Mucosa of rectum (tissue), 2 donors: ENCODE data around the gene OR8S1.
"Not testable (repeated sequence)": the region's sequence is repeated elsewhere in the genome, so short reads cannot be mapped to it uniquely, and the experiment has no call there.

Experiments used
- H3K27ac ChIP-seq, 2 donors: one replicate each; pipeline ENCODE4 v1.7.0; 2013; ENCODE audit warnings: inconsistent platforms in 2 of 2, low read depth in 2 of 2, low read length in 2 of 2
- H3K27me3 ChIP-seq, 2 donors: one replicate each; pipeline ENCODE4 v1.7.0; 2013; ENCODE audit warnings: low read length in 2 of 2; ENCODE audit not compliant: control insufficient read depth in 2 of 2, insufficient read depth in 2 of 2
- H3K36me3 ChIP-seq, 2 donors: one replicate each; pipeline ENCODE4 v1.7.0; 2013; ENCODE audit warnings: low read length in 2 of 2; ENCODE audit not compliant: control insufficient read depth in 2 of 2, insufficient read depth in 2 of 2
- H3K4me1 ChIP-seq, 2 donors: one replicate each; pipeline ENCODE4 v1.7.0; 2013; ENCODE audit warnings: low read length in 2 of 2, mild to moderate bottlenecking in 1 of 2; ENCODE audit not compliant: control insufficient read depth in 2 of 2, insufficient read depth in 2 of 2
- H3K4me3 ChIP-seq, 2 donors: one replicate each; pipeline ENCODE4 v1.7.0; 2013; ENCODE audit warnings: low read length in 2 of 2
- H3K9ac ChIP-seq, 2 donors: one replicate each; pipeline ENCODE4 v1.7.0; 2013; ENCODE audit warnings: low read length in 2 of 2, low read depth in 1 of 2, mild to moderate bottlenecking in 1 of 2
- H3K9me3 ChIP-seq, 2 donors: one replicate each; pipeline ENCODE4 v1.7.0; 2013; ENCODE audit warnings: low read length in 2 of 2; ENCODE audit not compliant: control insufficient read depth in 2 of 2
- donor health status: healthy.
- donor health status: Normal muscosa, but diverticular disease.

The OR8S1 gene

DNA sequence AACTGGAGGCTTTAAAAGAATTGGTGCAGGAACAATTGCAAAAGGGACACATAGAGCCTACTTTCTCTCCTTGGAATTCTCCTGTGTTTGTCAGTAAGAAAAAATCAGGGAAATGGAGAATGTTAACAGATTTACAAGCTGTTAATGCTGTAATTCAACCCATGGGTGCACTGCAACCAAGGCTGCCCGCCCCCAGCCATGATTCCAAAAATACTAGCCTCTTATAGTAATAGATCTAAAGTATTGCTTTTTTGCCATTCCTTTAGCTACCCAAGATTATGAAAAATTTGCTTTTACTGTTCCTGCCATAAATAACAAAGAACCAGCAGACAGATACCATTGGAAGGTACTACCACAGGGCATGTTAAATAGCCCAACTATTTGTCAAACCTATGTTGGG lies 15.3 kb upstream of the OR8S1 start:
- Histone ChIP-seq H3K36me3 (no peaks in the 10 kb centered on the region), H3K9ac (no peak overlapping the region), H3K27me3 (no peaks in the 10 kb centered on the region), H3K4me3 (no peak overlapping the region), H3K4me1 (no peaks in the 10 kb centered on the region), H3K27ac (no peak overlapping the region), H3K9me3 (peaks cover 0 to 4% of the 10 kb centered on the region in 2 donors)

DNA sequence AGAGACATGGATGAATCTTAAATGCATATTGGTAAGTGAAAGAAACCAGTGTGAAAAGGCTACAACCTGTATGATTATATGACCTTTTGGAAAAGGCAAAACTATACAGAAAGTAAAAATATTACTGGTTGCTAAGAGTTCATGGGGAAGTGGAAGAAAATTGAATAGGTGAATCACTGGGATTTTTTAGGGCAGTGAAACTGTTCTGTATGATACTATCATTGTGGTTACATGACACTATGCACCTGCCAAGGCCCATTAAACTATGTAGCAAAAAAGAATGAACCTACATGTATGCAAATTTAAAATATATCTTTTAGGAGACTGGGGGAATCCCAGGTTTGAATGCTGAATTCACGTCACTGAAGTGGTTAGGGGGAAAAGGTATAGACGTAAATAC lies 12.6 kb upstream of the OR8S1 start:
- Histone ChIP-seq H3K9me3 (peaks cover 0 to 4% of the 10 kb centered on the region in 2 donors), H3K4me1 (no peaks in the 10 kb centered on the region), H3K4me3 (no peak overlapping the region), H3K9ac (no peak overlapping the region), H3K27ac (no peak overlapping the region), H3K36me3 (no peaks in the 10 kb centered on the region), H3K27me3 (no peaks in the 10 kb centered on the region)

DNA sequence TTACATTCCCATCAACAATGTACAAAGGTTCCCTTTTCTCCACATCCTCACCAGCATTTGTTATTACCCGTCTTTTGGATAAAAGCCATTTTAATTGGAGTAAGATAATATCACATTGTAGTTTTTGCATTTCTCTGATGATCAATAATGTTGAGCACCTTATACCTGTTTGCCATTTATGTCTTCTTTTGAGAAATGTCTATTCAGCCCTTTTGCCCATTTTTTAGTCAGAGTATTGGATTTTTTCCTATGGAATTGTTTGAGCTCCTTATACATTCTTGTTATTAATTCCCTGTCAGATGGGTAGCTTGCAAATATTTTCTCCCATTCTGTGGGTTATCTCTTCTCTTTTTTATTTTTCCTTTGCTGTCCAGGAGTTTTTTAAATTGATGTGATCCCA lies 10.7 kb upstream of the OR8S1 start:
- peaks cover 0 to 4% of the 10 kb centered on the region in 2 donors for H3K9me3 ChIP-seq
- H3K4me1 ChIP-seq = no peaks in the 10 kb centered on the region

DNA sequence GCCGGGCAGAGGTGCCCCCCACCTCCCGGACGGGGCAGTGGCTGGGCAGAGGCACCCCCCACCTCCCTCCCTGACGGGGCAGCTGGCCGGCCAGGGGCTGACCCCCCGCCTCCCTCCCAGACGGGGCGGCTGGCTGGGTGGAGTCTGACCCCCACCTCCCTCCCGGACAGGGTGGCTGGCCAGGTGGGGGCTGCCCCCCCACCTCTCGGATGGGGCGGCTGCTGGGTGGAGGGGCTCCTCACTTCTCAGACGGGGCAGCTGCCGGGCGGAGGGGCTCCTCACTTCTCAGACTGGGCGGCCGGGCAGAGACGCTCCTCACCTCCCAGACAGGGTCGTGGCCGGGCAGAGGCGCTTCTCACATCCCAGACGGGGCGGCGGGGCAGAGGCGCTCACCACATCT lies 5.1 kb upstream of the OR8S1 start:
- not testable (repeated sequence) for H3K4me3 ChIP-seq, H3K36me3 ChIP-seq, H3K27me3 ChIP-seq, H3K9me3 ChIP-seq, H3K27ac ChIP-seq, H3K4me1 ChIP-seq, H3K9ac ChIP-seq

More for the DNA sequence above, 10.7 kb upstream of the OR8S1 start:
- Histone ChIP-seq H3K27ac (no peak overlapping the region), H3K4me3 (no peak overlapping the region), H3K36me3 (no peaks in the 10 kb centered on the region), H3K9ac (no peak overlapping the region), H3K27me3 (no peaks in the 10 kb centered on the region)

DNA sequence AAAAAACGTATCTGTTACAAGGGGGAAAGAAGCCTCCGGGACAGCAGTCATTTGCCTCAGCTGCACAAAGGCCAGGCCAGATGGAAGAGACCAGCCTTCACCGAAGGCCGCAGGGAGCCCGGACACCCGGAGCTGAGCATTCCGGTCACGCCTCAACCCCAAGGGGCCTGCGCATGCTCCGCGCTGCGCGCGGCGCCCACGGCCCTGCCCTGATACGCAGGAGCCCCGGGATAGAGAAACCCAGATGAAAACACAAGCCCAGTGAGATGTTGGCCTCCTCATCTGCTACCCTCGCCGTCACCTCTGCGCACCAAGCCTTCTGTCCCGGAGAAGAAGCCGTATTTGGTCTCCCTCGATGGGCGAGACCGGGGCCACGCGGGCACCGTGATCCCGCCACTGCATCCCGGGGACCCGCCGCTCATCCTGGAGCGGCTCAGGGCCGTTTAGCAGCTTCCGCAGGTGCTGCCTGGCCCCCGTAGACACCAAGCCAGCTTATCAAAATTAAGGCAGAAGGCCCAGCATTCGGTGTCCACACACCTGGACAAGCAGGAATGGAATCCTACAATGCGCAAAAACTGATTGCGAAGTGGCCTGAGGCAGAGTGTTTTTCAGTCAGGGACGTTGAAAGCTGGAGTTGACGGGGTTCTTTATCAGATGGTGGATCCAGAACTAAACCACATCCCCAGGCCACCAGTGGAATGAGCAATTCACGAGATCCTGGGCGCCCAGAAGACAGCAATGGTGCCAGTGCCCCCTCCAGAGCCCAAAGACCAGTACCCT lies 2.6 kb downstream of the OR8S1 start:
- no peak overlapping the region for H3K4me3 ChIP-seq
- no peaks in the 10 kb centered on the region for H3K9me3 ChIP-seq
- no peaks in the 10 kb centered on the region for H3K36me3 ChIP-seq
- no peak overlapping the region for H3K27ac ChIP-seq
- no peaks in the 10 kb centered on the region for H3K4me1 ChIP-seq
- no peak overlapping the region for H3K9ac ChIP-seq
- no peaks in the 10 kb centered on the region for H3K27me3 ChIP-seq

DNA sequence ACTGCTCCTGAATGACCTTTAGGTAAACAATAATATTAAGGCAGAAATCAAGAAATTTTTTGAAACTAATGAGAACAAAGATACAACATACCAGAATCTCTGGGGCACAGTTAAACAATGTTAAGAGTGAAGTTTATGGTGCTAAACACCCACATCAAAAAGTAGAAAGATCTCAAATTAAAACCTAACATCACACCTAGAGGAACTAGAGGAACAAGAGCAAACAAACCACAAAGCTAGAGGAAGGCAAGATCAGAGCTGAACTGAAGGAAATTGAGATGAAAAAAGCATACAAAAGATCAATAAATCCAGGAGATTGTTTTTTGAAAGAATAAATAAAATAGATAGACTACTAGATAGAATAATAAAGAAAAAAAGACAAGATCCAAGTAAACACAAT lies 7.2 kb downstream of the OR8S1 start:
- H3K36me3 ChIP-seq = no peaks in the 10 kb centered on the region
- no peak overlapping the region for H3K9ac ChIP-seq
- H3K4me1 ChIP-seq = no peaks in the 10 kb centered on the region
- no peaks in the 10 kb centered on the region for H3K9me3 ChIP-seq
- H3K27ac ChIP-seq = no peak overlapping the region
- H3K4me3 ChIP-seq = no peak overlapping the region
- no peaks in the 10 kb centered on the region for H3K27me3 ChIP-seq

DNA sequence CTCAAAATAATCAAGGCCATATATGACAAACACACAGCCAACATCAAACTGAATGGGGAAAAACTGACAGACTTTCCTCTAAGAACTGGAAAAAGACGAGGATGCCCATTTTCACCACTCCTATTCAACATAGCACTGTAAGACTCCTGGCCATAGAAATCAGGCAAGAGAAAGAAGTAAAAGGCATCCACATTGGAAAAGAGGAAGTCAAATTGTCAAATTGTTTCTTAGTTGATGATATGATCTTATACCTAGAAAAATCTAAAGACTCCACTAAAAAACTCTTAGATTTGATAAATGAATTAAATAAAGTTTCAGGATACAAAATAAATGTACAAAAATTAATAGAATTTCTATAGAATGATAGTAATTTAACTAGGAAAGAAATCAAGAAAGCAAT lies 11.2 kb downstream of the OR8S1 start:
- Histone ChIP-seq H3K9me3 (no peaks in the 10 kb centered on the region), H3K36me3 (no peaks in the 10 kb centered on the region), H3K4me3 (no peak overlapping the region), H3K27ac (no peak overlapping the region), H3K27me3 (no peaks in the 10 kb centered on the region), H3K9ac (no peak overlapping the region), H3K4me1 (no peaks in the 10 kb centered on the region)

DNA sequence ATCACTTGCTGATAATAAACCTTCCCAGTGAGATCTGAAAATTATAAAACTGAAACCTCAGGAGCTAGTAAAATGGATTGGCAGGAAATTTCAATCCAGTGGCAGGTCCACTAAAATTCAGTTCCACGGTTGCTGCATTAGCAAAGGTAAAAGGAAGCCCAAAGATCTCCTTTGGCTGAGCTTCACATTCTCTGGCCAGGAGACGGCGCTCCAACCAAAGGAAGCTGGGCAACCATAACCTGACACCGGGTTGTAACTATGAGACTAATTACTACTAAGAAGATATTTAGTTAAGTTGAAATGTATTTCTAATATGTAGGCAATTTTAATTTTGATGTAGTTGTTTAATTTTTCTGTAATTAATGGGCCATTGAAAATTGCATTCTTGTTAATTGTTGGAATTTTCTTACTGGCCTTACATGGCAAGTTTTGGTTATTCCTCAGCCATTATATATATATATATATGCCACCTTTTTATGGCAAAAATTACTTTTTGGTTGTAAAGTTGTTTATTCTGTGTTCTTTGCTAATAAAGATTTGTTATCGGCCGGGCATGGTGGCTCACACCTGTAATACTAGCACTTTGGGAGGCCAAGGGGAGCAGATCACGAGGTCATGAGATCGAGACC lies 17.0 kb downstream of the OR8S1 start:
- Histone ChIP-seq H3K4me3 (no peak overlapping the region), H3K9ac (no peak overlapping the region), H3K27ac (no peak overlapping the region), H3K27me3 (peaks cover 4 to 7% of the 10 kb centered on the region in 2 donors), H3K36me3 (no peaks in the 10 kb centered on the region), H3K4me1 (no peaks in the 10 kb centered on the region), H3K9me3 (no peaks in the 10 kb centered on the region)

DNA sequence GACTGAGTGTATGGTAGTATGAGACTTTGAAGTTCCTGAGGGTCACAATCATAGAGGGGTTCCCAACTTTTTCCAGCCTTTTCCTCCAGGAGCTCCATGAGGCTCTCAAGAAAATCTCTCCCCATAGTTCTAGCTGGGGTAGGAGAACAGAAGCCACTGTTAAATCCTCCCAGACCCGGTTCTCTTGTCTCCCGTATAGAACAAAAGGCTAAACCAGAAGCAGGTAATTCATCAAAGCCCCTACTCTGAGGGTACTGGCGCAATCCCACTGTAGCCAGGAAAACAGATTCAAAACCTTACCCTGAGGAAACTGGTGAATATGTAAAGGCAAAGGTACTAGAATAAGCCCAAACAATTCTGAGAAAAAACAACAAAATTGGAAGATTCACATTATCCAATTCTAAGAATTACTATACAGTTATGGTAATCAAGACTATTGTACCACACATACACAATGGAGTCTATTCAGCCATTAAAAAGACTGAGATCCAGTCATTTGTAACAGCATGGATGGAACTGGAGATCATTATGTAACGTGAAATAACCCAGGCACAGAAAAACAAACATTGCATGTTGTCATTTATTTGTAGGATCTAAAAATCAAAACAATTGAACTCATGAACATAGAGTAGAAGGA lies 20.5 kb downstream of the OR8S1 start:
- no peak overlapping the region for H3K4me3 ChIP-seq
- no peaks in the 10 kb centered on the region for H3K4me1 ChIP-seq
- H3K27me3 ChIP-seq = peaks cover 4 to 7% of the 10 kb centered on the region in 2 donors
- no peak overlapping the region for H3K27ac ChIP-seq
- H3K9me3 ChIP-seq = no peaks in the 10 kb centered on the region
- no peak overlapping the region for H3K9ac ChIP-seq
- H3K36me3 ChIP-seq = no peaks in the 10 kb centered on the region

DNA sequence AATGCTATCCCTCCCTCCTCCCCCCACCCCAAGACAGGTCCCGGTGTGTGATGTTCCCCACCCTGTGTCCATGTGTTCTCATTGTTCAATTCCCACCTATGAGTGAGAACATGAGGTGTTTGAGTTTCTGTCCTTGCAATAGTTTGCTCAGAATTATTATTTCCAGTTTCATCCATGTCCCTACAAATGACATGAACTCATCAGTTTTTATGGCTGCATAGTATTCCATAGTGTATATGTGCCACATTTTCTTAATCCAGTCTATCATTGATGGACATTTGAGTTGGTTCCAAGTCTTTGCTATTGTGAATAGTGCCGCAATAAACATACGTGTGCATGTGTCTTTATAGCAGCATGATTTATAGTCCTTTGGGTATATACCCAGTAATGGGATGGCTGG lies 21.6 kb downstream of the OR8S1 start:
- not testable (repeated sequence) for H3K27me3 ChIP-seq, H3K4me3 ChIP-seq

More for the DNA sequence above, 21.6 kb downstream of the OR8S1 start:
- not testable (repeated sequence) for H3K36me3 ChIP-seq, H3K27ac ChIP-seq, H3K9me3 ChIP-seq, H3K4me1 ChIP-seq, H3K9ac ChIP-seq
